Endometrium (tissue), 2 donors: ENCODE results near the gene ADAMTS2.

Experiments used
- FAIRE-seq: peaks from 2 replicates; lab custom pipeline; 2012; peaks lifted over from hg19 to GRCh38; lab: Jason Lieb, UNC
- donor health status: control.
- donor health status: control.

Gene ADAMTS2

GRCh38 chr5:179176571-179177230 is 168.6 kb downstream of the ADAMTS2 start:
- no peak for FAIRE-seq

GRCh38 chr5:179176166-179176565 is 169.1 kb downstream of the ADAMTS2 start:
- no peak for FAIRE-seq

- FAIRE-seq, result no peak
These were observed 173.2 kb downstream of the ADAMTS2 start for GRCh38 chr5:179171816-179172745.

- FAIRE-seq, result no peak
These were observed 173.9 kb downstream of the ADAMTS2 start for GRCh38 chr5:179171251-179171815.

- no peak for FAIRE-seq
These were observed 174.7 kb downstream of the ADAMTS2 start for GRCh38 chr5:179170606-179171005.

GRCh38 chr5:179169836-179170235 is 175.4 kb downstream of the ADAMTS2 start:
- FAIRE-seq, result no peak

GRCh38 chr5:179168664-179169063 is 176.6 kb downstream of the ADAMTS2 start:
- FAIRE-seq, result no peak

- FAIRE-seq, result no peak
These were observed 177.3 kb downstream of the ADAMTS2 start for GRCh38 chr5:179167871-179168451.

GRCh38 chr5:179166886-179167841 is 178.1 kb downstream of the ADAMTS2 start:
- FAIRE-seq, result no peak

GRCh38 chr5:179166171-179166885 is 178.9 kb downstream of the ADAMTS2 start:
- no peak for FAIRE-seq

GRCh38 chr5:179165421-179166170 is 179.7 kb downstream of the ADAMTS2 start:
- no peak for FAIRE-seq

- FAIRE-seq, result no peak
These were observed 180.6 kb downstream of the ADAMTS2 start for GRCh38 chr5:179164331-179165311.

- no peak for FAIRE-seq
These were observed 181.8 kb downstream of the ADAMTS2 start for GRCh38 chr5:179163236-179164155.

- FAIRE-seq, result no peak
These were observed 182.7 kb downstream of the ADAMTS2 start for GRCh38 chr5:179162351-179163235.

GRCh38 chr5:179161901-179162300 is 183.4 kb downstream of the ADAMTS2 start:
- no peak for FAIRE-seq

- no peak for FAIRE-seq
These were observed 184.7 kb downstream of the ADAMTS2 start for GRCh38 chr5:179160584-179160983.

GRCh38 chr5:179158556-179158955 is 186.7 kb downstream of the ADAMTS2 start:
- no peak for FAIRE-seq
